CD4-positive, alpha-beta T cell treated with Interleukin-6 for 4 hours (primary cell): ENCODE results near the gene MLLT10.

Source experiments
- DNase-seq: peaks from one replicate; pipeline ENCODE4 v3.0.0-alpha.2; 2020; ENCODE audit warnings: mixed read lengths

MLLT10 gene

GRCh38 chr10:21747809-21748208, 213.8 kb downstream of the MLLT10 start:
- DNase-seq, result no peak

GRCh38 chr10:21749788-21750187, 215.8 kb downstream of the MLLT10 start:
- DNase-seq, result no peak

GRCh38 chr10:21750424-21750823, 216.4 kb downstream of the MLLT10 start:
- DNase-seq, result no peak

GRCh38 chr10:21751341-21752310, 217.6 kb downstream of the MLLT10 start:
- DNase-seq, result no peak

- no peak for DNase-seq
These were observed 219.7 kb downstream of the MLLT10 start for GRCh38 chr10:21753497-21754270.

DNA sequence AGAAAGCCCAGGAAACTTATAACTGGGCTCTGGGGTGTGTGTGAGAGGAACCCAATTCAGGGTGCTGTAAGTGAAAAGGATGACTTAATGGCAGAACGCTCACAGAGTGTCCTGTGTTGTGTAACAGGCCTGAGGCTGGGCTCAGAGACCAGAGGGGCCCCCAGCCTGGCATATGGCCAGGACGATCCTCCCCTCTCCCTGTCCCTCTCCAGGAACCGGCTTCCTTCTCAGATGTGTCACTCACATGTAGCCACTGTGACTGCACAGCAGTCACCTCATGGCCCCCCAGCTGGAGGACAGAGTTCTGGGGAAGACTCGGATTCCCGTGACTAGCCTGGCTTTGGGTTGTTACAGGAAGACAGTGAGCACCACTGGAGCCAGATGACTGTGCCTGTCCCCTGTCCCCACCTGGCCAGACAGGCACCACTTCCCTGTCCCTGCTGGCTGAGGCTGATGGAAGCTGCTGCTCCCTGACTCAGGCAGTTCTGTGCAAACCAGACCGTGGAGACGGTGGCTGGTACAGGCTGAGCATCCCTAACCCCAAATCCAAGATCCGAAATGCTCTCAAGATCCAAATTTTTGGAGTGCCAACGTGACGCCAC, 220.5 kb downstream of the MLLT10 start:
- no peak for DNase-seq

- DNase-seq, result no peak
These were observed 222.7 kb downstream of the MLLT10 start for GRCh38 chr10:21756707-21757106.

GRCh38 chr10:21757185-21757901, 223.3 kb downstream of the MLLT10 start:
- no peak for DNase-seq

- no peak for DNase-seq
These were observed 224.2 kb downstream of the MLLT10 start for GRCh38 chr10:21758239-21758638.

DNA sequence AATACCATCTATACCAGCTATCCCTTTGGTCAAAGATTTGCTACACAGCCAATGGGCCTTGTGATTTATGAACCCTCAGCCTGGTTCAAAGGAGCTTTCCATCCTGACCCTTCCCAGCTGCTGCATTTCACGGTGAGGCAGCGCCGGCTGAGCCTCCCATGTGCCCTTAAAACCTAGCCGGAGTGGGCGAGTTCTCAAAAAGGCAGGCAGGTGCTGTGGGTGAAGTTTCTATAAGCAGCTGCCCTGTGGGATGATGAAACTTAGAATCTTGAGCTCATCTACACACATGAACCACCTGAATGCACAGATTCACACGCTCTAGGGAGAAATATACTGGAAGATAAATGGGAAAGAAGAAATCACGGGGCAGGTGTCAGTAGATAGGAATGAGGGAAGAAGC, 224.7 kb downstream of the MLLT10 start:
- DNase-seq, result no peak

DNA sequence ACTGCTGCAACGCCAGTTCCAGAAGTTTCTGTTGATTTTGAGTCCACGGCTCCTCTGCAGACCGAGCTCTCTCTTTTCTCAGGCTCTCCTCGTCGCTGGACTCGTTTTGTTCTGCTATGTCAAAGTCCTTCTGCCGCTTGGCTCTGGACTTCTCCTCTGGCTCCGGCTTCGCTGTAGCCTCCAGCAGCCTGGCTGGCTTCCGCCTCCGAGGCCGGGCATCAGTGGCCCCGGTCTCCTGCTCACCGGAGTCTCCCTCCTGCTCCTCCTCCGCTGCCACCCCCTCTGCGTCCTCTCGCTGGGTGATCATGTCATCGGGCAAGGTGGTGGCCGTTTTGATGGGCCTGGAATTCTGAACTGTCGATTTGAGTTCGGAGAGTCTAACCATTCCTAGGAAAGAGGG, 225.2 kb downstream of the MLLT10 start:
- no peak for DNase-seq

GRCh38 chr10:21760332-21760731, 226.3 kb downstream of the MLLT10 start:
- DNase-seq, result no peak

DNA sequence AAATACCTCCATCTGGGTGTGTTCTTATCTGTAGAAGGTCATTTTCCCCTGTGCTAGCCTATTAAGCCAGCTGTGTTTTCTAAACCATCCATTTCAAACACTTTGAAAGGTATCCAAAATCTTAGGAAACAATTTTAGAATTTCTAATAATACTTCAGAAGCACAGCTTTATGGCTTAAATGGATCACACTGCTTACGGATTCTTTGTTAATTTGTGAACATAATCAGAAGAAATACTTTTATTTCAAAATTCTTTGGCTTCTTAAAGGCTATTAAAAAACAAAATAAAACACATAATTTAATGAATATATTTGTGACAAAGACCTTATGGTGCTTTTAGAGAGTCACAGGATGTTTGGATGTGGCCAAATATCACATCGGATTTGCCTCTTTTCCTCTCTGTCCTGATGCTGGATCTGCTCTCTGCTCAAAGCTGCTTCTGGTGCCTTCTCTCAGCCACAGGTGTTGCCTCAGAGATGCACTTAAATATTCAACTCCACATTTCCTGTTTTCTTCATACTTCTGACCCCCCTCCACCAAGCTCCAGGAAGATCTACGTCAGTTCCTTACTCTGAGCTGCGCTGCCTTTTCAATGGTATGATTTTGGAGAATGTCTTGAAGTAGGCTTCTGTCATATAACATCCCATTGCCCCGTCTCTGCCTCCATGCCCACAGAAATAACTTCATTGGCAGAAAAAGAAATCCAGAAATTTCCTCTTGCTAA, 230.6 kb downstream of the MLLT10 start:
- peak; percentile 61 for DNase-seq

- no peak for DNase-seq
These were observed 235.0 kb downstream of the MLLT10 start for GRCh38 chr10:21769041-21769440.

- no peak for DNase-seq
These were observed 237.2 kb downstream of the MLLT10 start for GRCh38 chr10:21771219-21771618.

DNA sequence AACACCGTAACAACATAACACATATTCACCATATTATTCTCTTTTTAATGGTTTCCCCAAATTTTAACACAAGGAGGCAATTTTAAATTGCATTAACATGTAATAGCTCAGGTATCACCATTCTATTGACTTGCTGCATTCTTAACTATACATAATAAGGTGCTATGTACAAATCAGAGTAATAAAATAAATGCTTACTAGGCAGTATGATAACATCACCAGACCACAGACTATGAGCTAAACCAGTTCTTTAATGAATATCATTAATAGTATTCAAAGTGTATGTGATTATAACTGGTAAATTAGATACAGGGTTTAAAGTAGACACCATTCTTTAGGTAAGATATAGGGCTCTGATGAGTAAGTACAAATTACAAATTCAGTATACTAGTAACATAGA, 242.9 kb downstream of the MLLT10 start:
- no peak for DNase-seq

DNA sequence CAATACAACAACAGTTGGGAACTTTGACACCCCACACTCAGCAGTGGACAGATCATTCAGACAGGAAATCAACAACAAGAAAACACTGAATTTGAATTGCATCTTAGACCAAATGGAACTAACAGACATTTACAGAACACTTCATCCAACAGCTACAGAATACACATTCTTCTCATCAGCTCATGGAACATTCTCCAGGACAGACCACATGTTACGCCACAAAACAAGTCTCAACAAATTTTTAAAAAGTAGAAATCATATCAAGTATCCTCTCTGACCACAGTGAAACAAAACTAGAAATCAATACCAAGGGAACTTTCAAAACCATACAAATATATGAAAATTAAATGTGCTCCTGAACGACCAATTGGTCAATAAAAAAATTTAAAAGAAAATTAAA, 257.2 kb downstream of the MLLT10 start:
- no peak for DNase-seq
